ENCODE results near the gene DAB1.

Gene DAB1

DNA sequence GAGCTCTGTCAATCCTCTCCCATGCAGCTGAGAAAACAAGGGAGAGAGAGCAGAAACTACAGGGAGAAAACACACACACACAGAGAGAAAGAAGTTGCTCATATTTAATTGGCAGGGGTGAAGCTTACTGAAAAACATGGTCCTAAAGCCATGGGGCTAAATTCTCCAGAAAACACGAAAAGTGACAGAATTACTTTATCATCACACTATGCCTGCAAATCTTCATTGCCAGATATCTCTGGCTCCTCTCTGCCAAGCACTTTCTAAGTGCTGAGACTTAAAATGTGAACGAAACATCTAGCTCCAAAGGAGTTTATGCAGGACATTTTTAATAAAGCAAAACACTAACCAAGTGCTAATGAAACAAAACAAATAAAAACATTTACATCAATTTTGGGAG lies 134.1 kb downstream of the DAB1 start:
- TF ChIP-seq, protein P1, sequence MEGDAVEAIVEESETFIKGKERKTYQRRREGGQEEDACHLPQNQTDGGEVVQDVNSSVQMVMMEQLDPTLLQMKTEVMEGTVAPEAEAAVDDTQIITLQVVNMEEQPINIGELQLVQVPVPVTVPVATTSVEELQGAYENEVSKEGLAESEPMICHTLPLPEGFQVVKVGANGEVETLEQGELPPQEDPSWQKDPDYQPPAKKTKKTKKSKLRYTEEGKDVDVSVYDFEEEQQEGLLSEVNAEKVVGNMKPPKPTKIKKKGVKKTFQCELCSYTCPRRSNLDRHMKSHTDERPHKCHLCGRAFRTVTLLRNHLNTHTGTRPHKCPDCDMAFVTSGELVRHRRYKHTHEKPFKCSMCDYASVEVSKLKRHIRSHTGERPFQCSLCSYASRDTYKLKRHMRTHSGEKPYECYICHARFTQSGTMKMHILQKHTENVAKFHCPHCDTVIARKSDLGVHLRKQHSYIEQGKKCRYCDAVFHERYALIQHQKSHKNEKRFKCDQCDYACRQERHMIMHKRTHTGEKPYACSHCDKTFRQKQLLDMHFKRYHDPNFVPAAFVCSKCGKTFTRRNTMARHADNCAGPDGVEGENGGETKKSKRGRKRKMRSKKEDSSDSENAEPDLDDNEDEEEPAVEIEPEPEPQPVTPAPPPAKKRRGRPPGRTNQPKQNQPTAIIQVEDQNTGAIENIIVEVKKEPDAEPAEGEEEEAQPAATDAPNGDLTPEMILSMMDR (IDR thresholded peaks at IDR 0.05; ENCODE audit: low read depth, low read length), result no peak
- no peak overlapping the region for H3K4me3 ChIP-seq (ENCODE audit: low read depth, low read length)

DNA sequence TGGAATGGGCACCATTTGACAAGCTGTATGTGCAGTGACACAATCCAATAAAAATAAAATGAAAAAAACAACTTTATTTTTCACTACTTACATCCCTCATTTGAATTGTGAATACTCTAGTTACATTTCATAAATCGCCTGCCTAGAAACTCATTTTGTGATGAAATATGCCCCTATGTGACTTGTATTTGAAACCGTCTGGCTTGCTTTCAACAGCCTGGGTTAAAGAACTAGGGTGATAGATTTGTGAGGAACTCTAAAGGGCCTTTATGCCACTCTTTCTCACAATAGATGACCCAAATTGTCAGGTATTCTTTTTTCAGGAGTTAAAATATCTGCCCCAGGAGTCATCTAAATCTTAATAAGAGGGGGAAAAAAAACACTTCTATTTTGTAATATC lies 137.9 kb downstream of the DAB1 start:
- TF ChIP-seq, protein P1 (IDR thresholded peaks at IDR 0.05; ENCODE audit: low read depth, low read length), result no peak
- no peak overlapping the region for H3K4me3 ChIP-seq (ENCODE audit: low read depth, low read length)

DNA sequence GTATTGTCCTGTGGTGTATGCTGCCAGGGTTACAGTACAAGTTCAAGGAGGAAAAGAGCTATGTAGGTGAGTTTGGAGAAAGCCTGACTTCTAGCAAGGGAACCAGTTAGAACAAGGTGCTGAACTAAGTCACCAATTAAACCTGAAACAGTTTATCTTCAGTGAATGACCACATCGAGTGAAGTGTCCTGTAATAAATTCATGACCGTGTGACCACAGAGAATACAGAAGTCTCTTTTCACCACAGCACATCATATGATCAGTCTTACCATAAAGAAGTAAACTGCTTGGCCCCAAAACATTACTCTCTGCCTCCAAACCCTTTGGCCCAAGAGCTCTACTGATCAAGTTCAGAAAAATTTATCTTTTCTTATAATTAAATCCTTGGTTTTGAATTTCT lies 141.4 kb downstream of the DAB1 start:
- TF ChIP-seq, protein P1 (IDR thresholded peaks at IDR 0.05; ENCODE audit: low read depth, low read length), result no peak
- no peak overlapping the region for H3K4me3 ChIP-seq (ENCODE audit: low read depth, low read length)

DNA sequence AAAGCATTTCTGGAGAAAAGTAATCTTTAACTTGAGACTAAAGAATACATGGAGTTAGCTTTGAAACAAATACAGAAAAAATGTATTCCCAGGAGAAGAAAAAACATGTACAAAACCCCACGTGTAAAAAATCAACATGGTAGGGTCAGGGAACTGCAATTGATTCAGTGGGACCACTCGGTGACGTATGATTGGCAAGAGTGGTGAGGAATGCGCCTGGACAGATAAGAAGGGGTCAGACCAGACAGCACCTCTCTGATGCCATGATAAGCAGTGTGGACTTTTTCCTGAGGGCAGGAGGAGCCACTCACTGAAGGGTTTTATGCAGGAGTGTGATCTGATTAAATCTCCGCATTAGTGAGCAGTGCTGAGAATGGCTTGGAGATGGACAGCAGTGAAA lies 142.5 kb downstream of the DAB1 start:
- TF ChIP-seq, protein P1 (IDR thresholded peaks at IDR 0.05; ENCODE audit: low read depth, low read length), result no peak
- H3K4me3 ChIP-seq (ENCODE audit: low read depth, low read length), result no peak overlapping the region

DNA sequence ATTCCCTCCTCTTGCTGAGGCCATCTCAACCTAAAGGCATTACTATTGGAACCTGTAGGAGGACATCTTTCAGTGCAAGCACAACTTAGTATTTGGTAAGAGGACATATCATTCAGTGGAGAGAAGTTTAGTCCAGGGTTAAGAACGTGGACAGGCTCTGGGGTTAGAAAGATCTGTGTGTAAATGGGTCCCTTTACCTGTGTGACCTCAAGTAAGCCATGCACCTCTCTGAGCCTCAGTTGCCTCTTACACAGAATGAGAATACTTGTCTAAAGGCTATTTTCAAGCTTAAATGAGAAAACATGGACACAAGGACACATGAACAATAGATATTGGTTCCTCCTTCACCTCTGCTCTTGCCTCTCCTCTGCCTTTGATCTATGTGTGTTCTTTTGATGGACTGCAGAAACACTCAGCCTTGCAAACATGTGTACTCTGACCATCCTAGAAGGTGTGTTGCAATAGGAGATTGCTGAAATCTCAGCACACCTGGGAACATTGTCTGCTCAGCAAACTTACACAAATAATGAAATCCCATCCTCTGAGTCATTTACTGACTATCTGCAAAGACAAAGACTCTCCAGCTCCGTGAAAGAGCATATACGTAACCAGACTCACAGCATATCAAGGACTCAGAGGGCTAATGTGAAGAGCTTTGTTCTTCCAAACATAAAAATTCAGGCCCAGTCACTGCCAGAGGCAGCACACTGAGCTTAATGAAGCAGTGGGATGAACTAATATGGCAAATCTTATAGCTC lies 143.8 kb downstream of the DAB1 start:
- no peak overlapping the region for H3K4me3 ChIP-seq (ENCODE audit: low read depth, low read length)
- TF ChIP-seq, protein P1 (IDR thresholded peaks at IDR 0.05; ENCODE audit: low read depth, low read length), result no peak

DNA sequence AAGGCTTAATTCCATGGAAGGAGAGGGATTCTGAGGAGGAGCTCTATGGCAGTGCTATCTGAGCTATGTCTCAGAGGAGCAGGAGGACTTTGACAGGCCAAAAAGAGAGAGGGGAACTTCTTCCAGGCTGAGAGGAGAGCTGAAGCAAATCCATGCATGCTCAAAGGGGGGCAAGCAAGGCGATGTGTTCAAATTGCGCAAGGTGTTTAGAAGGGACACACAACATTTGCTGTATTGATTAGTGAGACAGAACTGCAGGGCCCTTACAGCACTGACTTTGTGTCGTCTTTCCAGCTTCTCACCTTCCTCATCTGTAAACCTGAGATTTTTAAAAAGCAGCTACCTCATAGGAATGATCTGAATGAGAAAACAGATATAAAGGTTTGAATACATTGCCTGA lies 145.3 kb downstream of the DAB1 start:
- H3K4me3 ChIP-seq (ENCODE audit: low read depth, low read length), result no peak overlapping the region
- TF ChIP-seq, protein P1 (IDR thresholded peaks at IDR 0.05; ENCODE audit: low read depth, low read length), result no peak

DNA sequence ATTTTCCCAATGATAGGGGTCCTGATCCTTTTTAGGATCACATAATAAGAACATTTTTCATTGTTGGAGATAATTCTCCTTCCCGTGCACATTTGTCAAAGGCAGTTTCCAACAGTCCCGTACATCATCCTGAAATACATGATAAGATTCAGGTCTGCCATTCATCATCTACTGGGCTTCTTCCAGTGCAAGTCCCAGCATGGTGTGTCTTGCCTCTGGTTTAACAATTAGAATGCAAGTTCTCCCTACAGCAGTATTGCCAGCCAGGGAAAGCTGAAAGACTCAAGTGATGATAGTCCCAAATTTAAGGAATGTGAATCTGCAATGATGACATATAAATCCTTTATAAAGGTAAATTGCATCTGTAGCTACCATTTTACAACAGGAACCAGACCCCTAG lies 146.2 kb downstream of the DAB1 start:
- no peak overlapping the region for H3K4me3 ChIP-seq (ENCODE audit: low read depth, low read length)
- TF ChIP-seq, protein P1 (IDR thresholded peaks at IDR 0.05; ENCODE audit: low read depth, low read length), result no peak
